Smooth muscle cell (in vitro differentiated cells): Measurements from ENCODE around the gene GOT1. TPM values are rescaled to one million over a fixed set of nuclear protein-coding genes. Genes with fewer than 3 reads are reported as not detected.

ENCODE experiments used
- DNase-seq: peaks from one replicate; lab custom pipeline; 2025; ENCODE audit not compliant: unreplicated experiment; lab: John Stamatoyannopoulos, UW
- H2AFZ ChIP-seq: fragments of 200-600 bp; sonication (generic); 2 replicates; pipeline ENCODE4 v1.6.0; 2016; ENCODE audit warnings: antibody characterized with exemption, low read depth, mild to moderate bottlenecking
- H3F3A ChIP-seq: fragments of 200-600 bp; sonication (generic); 2 replicates; pipeline ENCODE4 v1.6.0; 2017; ENCODE audit warnings: antibody characterized with exemption, low read depth
- H3K27ac ChIP-seq: fragments of 200-600 bp; sonication (generic); 2 replicates; pipeline ENCODE4 v1.5.1; 2016; ENCODE audit warnings: low read depth, mild to moderate bottlenecking
- H3K27me3 ChIP-seq: fragments of 200-600 bp; sonication (generic); 2 replicates; pipeline ENCODE4 v1.6.1; 2016; ENCODE audit warnings: low read depth, mild to moderate bottlenecking
- H3K36me3 ChIP-seq: fragments of 200-600 bp; sonication (generic); 2 replicates; pipeline ENCODE4 v1.5.1; 2016; ENCODE audit warnings: low read depth
- H3K4me1 ChIP-seq: fragments of 200-600 bp; sonication (generic); 2 replicates; pipeline ENCODE4 v1.5.1; 2016; ENCODE audit warnings: low read depth
- H3K4me2 ChIP-seq: fragments of 200-600 bp; sonication (generic); 2 replicates; pipeline ENCODE4 v1.6.0; 2016; ENCODE audit warnings: mild to moderate bottlenecking
- H3K4me3 ChIP-seq: fragments of 200-600 bp; sonication (generic); 2 replicates; pipeline ENCODE4 v1.5.1; 2016; ENCODE audit warnings: mild to moderate bottlenecking
- H3K79me2 ChIP-seq: fragments of 200-600 bp; sonication (generic); 2 replicates; pipeline ENCODE4 v1.6.0; 2016; ENCODE audit warnings: low read depth, mild to moderate bottlenecking
- H3K9ac ChIP-seq: fragments of 200-600 bp; sonication (generic); 2 replicates; pipeline ENCODE4 v1.6.0; 2016; ENCODE audit warnings: low read depth
- H3K9me3 ChIP-seq: fragments of 200-600 bp; sonication (generic); replicated peaks from 2 replicates; pipeline ENCODE4 v1.5.1; 2016; ENCODE audit warnings: low read depth
- H4K20me1 ChIP-seq: fragments of 200-600 bp; sonication (generic); 2 replicates; pipeline ENCODE4 v1.6.0; 2016; ENCODE audit warnings: low read depth
- WGBS: methylation state at CpG from one replicate; pipeline ENCODE4 v1.1.7; 2016; ENCODE audit warnings: low lambda C conversion rate; 5-methylcytosine and 5-hydroxymethylcytosine counted together
- polyA plus RNA-seq: library from polyadenylated mRNA; unstranded; fragments of >200 nt; fragmentation: Nextera tagmentation; extraction: Ambion mirVana; gene quantifications from 2 replicates; pipeline ENCODE4 v1.2.1, GENCODE V29; 2016
- total RNA-seq: library from RNA; depleted of rRNA; stranded (reverse); fragments of >200 nt; gene quantifications from 2 replicates; pipeline ENCODE4 v1.2.3, GENCODE V29; 2014
- TF ChIP-seq, protein P1 (sequence below): fragments of 200-600 bp; sonication (generic); IDR thresholded peaks from 2 replicates; pipeline ENCODE4 v1.5.1; 2017; ENCODE audit warnings: borderline replicate concordance, mild to moderate bottlenecking, antibody characterized with exemption; ENCODE audit not compliant: insufficient read depth, poor library complexity, severe bottlenecking

Gene GOT1
- total and polyA plus RNA-seq, 2 experiments from 2014 or later = 34.7 to 44.4 TPM

- H3K4me3 ChIP-seq = no peak overlapping the region
- no peaks in the 10 kb centered on the region for H3K9me3 ChIP-seq
- no peak overlapping the region for H3K9ac ChIP-seq
- H3K4me1 ChIP-seq = peaks cover 15% of the 10 kb centered on the region
- H3K27me3 ChIP-seq = no peaks in the 10 kb centered on the region
- H3K27ac ChIP-seq = no peak overlapping the region
- no peak overlapping the region for H3K4me2 ChIP-seq
- TF ChIP-seq, protein P1, sequence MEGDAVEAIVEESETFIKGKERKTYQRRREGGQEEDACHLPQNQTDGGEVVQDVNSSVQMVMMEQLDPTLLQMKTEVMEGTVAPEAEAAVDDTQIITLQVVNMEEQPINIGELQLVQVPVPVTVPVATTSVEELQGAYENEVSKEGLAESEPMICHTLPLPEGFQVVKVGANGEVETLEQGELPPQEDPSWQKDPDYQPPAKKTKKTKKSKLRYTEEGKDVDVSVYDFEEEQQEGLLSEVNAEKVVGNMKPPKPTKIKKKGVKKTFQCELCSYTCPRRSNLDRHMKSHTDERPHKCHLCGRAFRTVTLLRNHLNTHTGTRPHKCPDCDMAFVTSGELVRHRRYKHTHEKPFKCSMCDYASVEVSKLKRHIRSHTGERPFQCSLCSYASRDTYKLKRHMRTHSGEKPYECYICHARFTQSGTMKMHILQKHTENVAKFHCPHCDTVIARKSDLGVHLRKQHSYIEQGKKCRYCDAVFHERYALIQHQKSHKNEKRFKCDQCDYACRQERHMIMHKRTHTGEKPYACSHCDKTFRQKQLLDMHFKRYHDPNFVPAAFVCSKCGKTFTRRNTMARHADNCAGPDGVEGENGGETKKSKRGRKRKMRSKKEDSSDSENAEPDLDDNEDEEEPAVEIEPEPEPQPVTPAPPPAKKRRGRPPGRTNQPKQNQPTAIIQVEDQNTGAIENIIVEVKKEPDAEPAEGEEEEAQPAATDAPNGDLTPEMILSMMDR = no peak
- H3K79me2 ChIP-seq = peaks cover 50% of the 10 kb centered on the region
- no peaks in the 10 kb centered on the region for H3K36me3 ChIP-seq
- H4K20me1 ChIP-seq = peaks cover 11% of the 10 kb centered on the region
- H3F3A ChIP-seq = no peaks in the 10 kb centered on the region
- WGBS = 89% methylated on average over 4 of the region's 4 CpGs
- DNase-seq = no peak
- no peak overlapping the region for H2AFZ ChIP-seq
These were observed 2.7 kb downstream of the GOT1 start for GRCh38 chr10:99427566-99428190.

DNA sequence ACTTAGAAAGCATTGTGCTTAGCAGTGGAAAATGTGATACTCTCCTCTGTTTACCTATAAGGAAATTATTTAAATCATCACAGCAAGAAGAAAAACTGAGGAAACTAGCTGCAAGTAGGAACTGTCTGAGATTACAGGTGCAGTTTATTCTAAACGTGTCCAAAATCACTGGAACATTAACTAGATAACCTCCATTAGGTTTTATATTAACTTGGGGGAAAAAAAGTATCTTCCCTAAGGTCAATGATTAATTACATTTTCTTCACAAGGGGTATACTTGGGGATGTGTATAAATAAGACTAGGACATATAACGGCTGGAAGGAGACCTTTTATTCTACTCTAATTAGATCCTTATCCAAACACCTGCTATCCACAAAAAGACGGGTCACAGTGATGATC, 3.7 kb downstream of the GOT1 start:
- Histone ChIP-seq H3K27ac (no peak overlapping the region), H3K79me2 (peaks cover 42% of the 10 kb centered on the region), H3K27me3 (no peaks in the 10 kb centered on the region), H3K4me1 (peaks cover 13% of the 10 kb centered on the region), H3K9ac (no peak overlapping the region), H3K9me3 (no peaks in the 10 kb centered on the region), H2AFZ (no peak overlapping the region), H3F3A (no peaks in the 10 kb centered on the region), H3K4me2 (no peak overlapping the region), H3K4me3 (no peak overlapping the region), H4K20me1 (peaks cover 11% of the 10 kb centered on the region), H3K36me3 (no peaks in the 10 kb centered on the region)
- DNase-seq = no peak
- WGBS = 94% methylated on average over 3 of the region's 3 CpGs
- TF ChIP-seq, protein P1 = no peak

- peaks cover 11% of the 10 kb centered on the region for H4K20me1 ChIP-seq
- H3K4me1 ChIP-seq = peaks cover 9% of the 10 kb centered on the region
- DNase-seq = no peak
- TF ChIP-seq, protein P1 = no peak
- 95% methylated on average over 1 of the region's 1 CpG for WGBS
- H3K36me3 ChIP-seq = no peaks in the 10 kb centered on the region
- no peak overlapping the region for H3K27ac ChIP-seq
- peaks cover 37% of the 10 kb centered on the region for H3K79me2 ChIP-seq
- H3F3A ChIP-seq = no peaks in the 10 kb centered on the region
- H3K9ac ChIP-seq = no peak overlapping the region
- no peak overlapping the region for H3K4me3 ChIP-seq
- H3K27me3 ChIP-seq = no peaks in the 10 kb centered on the region
- no peaks in the 10 kb centered on the region for H3K9me3 ChIP-seq
- H2AFZ ChIP-seq = no peak overlapping the region
- no peak overlapping the region for H3K4me2 ChIP-seq
These were observed 5.2 kb downstream of the GOT1 start for GRCh38 chr10:99425204-99425603.

- H3K27ac ChIP-seq = no peak overlapping the region
- peaks cover 32% of the 10 kb centered on the region for H3K79me2 ChIP-seq
- H3K4me2 ChIP-seq = no peak overlapping the region
- DNase-seq = no peak
- H3K4me3 ChIP-seq = no peak overlapping the region
- peaks cover 11% of the 10 kb centered on the region for H4K20me1 ChIP-seq
- H3K4me1 ChIP-seq = peaks cover 5% of the 10 kb centered on the region
- H3K9me3 ChIP-seq = no peaks in the 10 kb centered on the region
- H3F3A ChIP-seq = no peaks in the 10 kb centered on the region
- H2AFZ ChIP-seq = no peak overlapping the region
- H3K9ac ChIP-seq = no peak overlapping the region
- WGBS = 100% methylated on average over 1 of the region's 1 CpG
- TF ChIP-seq, protein P1 = no peak
- no peaks in the 10 kb centered on the region for H3K27me3 ChIP-seq
- H3K36me3 ChIP-seq = no peaks in the 10 kb centered on the region
These were observed 5.8 kb downstream of the GOT1 start for GRCh38 chr10:99424656-99425055.
